CD4-positive, alpha-beta T cell (primary cell): ENCODE results near the gene CMIP. TPM values are rescaled to one million over a fixed set of nuclear protein-coding genes. Genes with fewer than 3 reads are reported as not detected.

Experiments used
- ATAC-seq: fragments of 200-7000 bp; cut with Tn5 transposase; one replicate; pipeline ENCODE4 v1.10.0; 2022; ENCODE audit warnings: mild to moderate bottlenecking; ENCODE audit not compliant: poor library complexity
- CTCF ChIA-PET: fragments of 350-600 bp; sonication (Branson Sonifier 250); formaldehyde crosslinking; loops from one replicate; lab custom pipeline; 2021; ENCODE audit warnings: antibody characterized with exemption, inconsistent platforms; lab: Charles Lee
- POLR2A ChIA-PET: fragments of 350-600 bp; sonication (Branson Sonifier 250); formaldehyde crosslinking; loops from one replicate; lab custom pipeline; 2021; ENCODE audit warnings: antibody characterized with exemption, inconsistent platforms; lab: Charles Lee
- DNase-seq, 14 experiments: peaks; one replicate each; pipeline ENCODE4 v3.0.0-alpha.2; 2013 to 2020; ENCODE audit warnings: mixed read lengths in 2 of 14
- H3K27ac ChIP-seq, 2 donors: one replicate each; pipeline versions ENCODE4 v1.5.1 to v1.7.0; 2013; ENCODE audit warnings: low read length in 2 of 2, low read depth in 1 of 2, mild to moderate bottlenecking in 1 of 2
- H3K27me3 ChIP-seq, 2 experiments: 1 replicate in 1 of 2; 2 replicates in 1 of 2; pipeline versions ENCODE4 v1.6.1 to v1.7.0; 2013; ENCODE audit warnings: low read length in 2 of 2, control low read depth in 1 of 2, mild to moderate bottlenecking in 1 of 2, moderate library complexity in 1 of 2; ENCODE audit not compliant: insufficient read depth in 2 of 2, control insufficient read depth in 1 of 2
- H3K36me3 ChIP-seq: one replicate; pipeline ENCODE4 v1.6.1; 2013; ENCODE audit warnings: low read length, control low read depth; ENCODE audit not compliant: insufficient read depth
- H3K4me1 ChIP-seq: one replicate; pipeline ENCODE4 v1.6.1; 2013; ENCODE audit warnings: low read length, control low read depth; ENCODE audit not compliant: insufficient read depth
- H3K4me3 ChIP-seq: one replicate; pipeline ENCODE4 v1.5.1; 2013; ENCODE audit warnings: mild to moderate bottlenecking, low read length, moderate library complexity
- H3K9me3 ChIP-seq, 2 experiments: 1 replicate in 1 of 2; 2 replicates in 1 of 2; pipeline versions ENCODE4 v1.6.1 to v1.7.0; 2013; ENCODE audit warnings: low read length in 2 of 2, mild to moderate bottlenecking in 2 of 2, control low read depth in 1 of 2, moderate library complexity in 1 of 2; ENCODE audit not compliant: control insufficient read depth in 1 of 2, insufficient read depth in 1 of 2
- H3K27ac Mint-ChIP-seq: one replicate; pipeline ENCODE4 v1.8.0; 2020; ENCODE audit warnings: mixed read lengths
- H3K27me3 Mint-ChIP-seq: one replicate; pipeline ENCODE4 v1.8.0; 2021; ENCODE audit warnings: mixed read lengths
- H3K36me3 Mint-ChIP-seq: one replicate; pipeline ENCODE4 v1.8.0; 2021; ENCODE audit warnings: low read depth, mixed read lengths
- H3K4me1 Mint-ChIP-seq: one replicate; pipeline ENCODE4 v1.8.0; 2021; ENCODE audit warnings: low read depth, mixed read lengths
- H3K4me3 Mint-ChIP-seq: one replicate; pipeline ENCODE4 v1.8.0; 2020; ENCODE audit warnings: mild to moderate bottlenecking, mixed read lengths
- H3K9me3 Mint-ChIP-seq: one replicate; pipeline ENCODE4 v1.8.0; 2020; ENCODE audit warnings: mixed read lengths
- intact Hi-C, 2 experiments: fragments of 100-400 bp; cut with DNase I in 1 of 2; cut with micrococcal nuclease in 1 of 2; formaldehyde crosslinking; loops; one replicate each; pipeline versions ENCODE4 v1.15.1 to v1.9.0; 2023 to 2025; cut with DNase I, micrococcal nuclease
- total RNA-seq, 174 experiments: library from RNA in 2 of 174; stranded (reverse) in 2 of 174; gene quantifications; one replicate each; pipeline ENCODE4 v1.2.3 and lab custom pipeline; 2021 to 2026
- TF ChIP-seq, protein P1 (sequence below): fragments of 200-600 bp; IDR thresholded peaks from one replicate; pipeline ENCODE4 v1.8.0; 2022; ENCODE audit warnings: antibody characterized with exemption, mild to moderate bottlenecking

CMIP gene
- total RNA-seq, 2 experiments from 2014 or later: 33.5 to 35.3 TPM

DNA sequence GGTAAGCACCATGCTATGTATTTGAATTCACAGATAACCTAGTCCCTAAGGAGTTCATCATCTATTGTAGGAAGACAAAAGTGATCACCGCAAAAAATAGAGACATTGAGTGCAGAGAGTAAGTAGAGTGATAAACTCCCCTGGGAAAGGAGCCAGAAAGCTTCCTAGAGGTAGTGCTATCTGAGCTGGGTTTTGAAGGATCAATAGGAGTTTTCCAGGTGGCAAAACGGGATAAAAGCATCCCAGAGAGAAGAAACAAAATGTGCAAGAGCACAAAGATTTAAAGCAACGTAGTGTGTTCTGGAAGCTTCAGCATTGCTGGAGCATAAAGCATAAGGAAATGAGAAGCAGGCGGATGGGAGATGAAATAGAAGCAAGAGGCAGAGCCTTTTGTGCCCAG, 213.8 kb downstream of the CMIP start:
- peak overlapping the region; percentile 16 for H3K27ac Mint-ChIP-seq
- no peaks in the 10 kb centered on the region for H3K9me3 Mint-ChIP-seq
- H3K27me3 Mint-ChIP-seq: no peaks in the 10 kb centered on the region
- Histone ChIP-seq H3K27me3 (no peaks in the 10 kb centered on the region), H3K36me3 (peaks cover 55% of the 10 kb centered on the region), H3K4me3 (no peak overlapping the region), H3K9me3 (no peaks in the 10 kb centered on the region), H3K4me1 (no peaks in the 10 kb centered on the region), H3K27ac (no peak overlapping the region)
- ATAC-seq (no peak), DNase-seq (no peak)
- TF ChIP-seq, protein P1, sequence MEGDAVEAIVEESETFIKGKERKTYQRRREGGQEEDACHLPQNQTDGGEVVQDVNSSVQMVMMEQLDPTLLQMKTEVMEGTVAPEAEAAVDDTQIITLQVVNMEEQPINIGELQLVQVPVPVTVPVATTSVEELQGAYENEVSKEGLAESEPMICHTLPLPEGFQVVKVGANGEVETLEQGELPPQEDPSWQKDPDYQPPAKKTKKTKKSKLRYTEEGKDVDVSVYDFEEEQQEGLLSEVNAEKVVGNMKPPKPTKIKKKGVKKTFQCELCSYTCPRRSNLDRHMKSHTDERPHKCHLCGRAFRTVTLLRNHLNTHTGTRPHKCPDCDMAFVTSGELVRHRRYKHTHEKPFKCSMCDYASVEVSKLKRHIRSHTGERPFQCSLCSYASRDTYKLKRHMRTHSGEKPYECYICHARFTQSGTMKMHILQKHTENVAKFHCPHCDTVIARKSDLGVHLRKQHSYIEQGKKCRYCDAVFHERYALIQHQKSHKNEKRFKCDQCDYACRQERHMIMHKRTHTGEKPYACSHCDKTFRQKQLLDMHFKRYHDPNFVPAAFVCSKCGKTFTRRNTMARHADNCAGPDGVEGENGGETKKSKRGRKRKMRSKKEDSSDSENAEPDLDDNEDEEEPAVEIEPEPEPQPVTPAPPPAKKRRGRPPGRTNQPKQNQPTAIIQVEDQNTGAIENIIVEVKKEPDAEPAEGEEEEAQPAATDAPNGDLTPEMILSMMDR: no peak
- peaks cover 71% of the 10 kb centered on the region for H3K36me3 Mint-ChIP-seq
- no peaks in the 10 kb centered on the region for H3K4me1 Mint-ChIP-seq
- no peak overlapping the region for H3K4me3 Mint-ChIP-seq
- intact Hi-C loops: no loop called here
- CTCF ChIA-PET: no interaction called here
- POLR2A ChIA-PET: no interaction called here

GRCh38 chr16:81659249-81659648, 214.6 kb downstream of the CMIP start:
- Mint-ChIP-seq H3K4me1 (no peaks in the 10 kb centered on the region), H3K4me3 (no peak overlapping the region), H3K27me3 (no peaks in the 10 kb centered on the region), H3K27ac (peak overlapping the region; percentile 27), H3K9me3 (no peaks in the 10 kb centered on the region), H3K36me3 (peaks cover 76% of the 10 kb centered on the region)
- TF ChIP-seq, protein P1: no peak
- Histone ChIP-seq H3K36me3 (peaks cover 58% of the 10 kb centered on the region), H3K27ac (no peak overlapping the region), H3K4me3 (no peak overlapping the region), H3K9me3 (no peaks in the 10 kb centered on the region), H3K4me1 (no peaks in the 10 kb centered on the region), H3K27me3 (no peaks in the 10 kb centered on the region)
- ATAC-seq (no peak), DNase-seq (no peak)
- CTCF ChIA-PET: interaction anchor here (1.1 kb wide), 1 partner anchor 71 kb away, joined by 3 read pairs; no protein-coding TSS in a partner anchor
- intact Hi-C loops: no loop called here
- POLR2A ChIA-PET: no interaction called here

- TF ChIP-seq, protein P1: no peak
- peaks cover 78% of the 10 kb centered on the region for H3K36me3 Mint-ChIP-seq
- no peaks in the 10 kb centered on the region for H3K9me3 Mint-ChIP-seq
- Histone ChIP-seq H3K36me3 (peaks cover 62% of the 10 kb centered on the region), H3K4me3 (no peak overlapping the region), H3K27me3 (no peaks in the 10 kb centered on the region), H3K27ac (no peak overlapping the region), H3K4me1 (no peaks in the 10 kb centered on the region), H3K9me3 (no peaks in the 10 kb centered on the region)
- H3K27ac Mint-ChIP-seq: no peak overlapping the region
- H3K4me1 Mint-ChIP-seq: no peaks in the 10 kb centered on the region
- intact Hi-C loops: loop anchor here in 1 of 2 experiments (5.0 kb wide), 1 partner anchor 39 kb away; no protein-coding TSS in a partner anchor
- ATAC-seq: no peak
- no peaks in the 10 kb centered on the region for H3K27me3 Mint-ChIP-seq
- H3K4me3 Mint-ChIP-seq: no peak overlapping the region
- ChIA-PET POLR2A (no interaction called here), CTCF (no interaction called here)
- DNase-seq: no peak
Observed at GRCh38 chr16:81661082-81661481, 216.5 kb downstream of the CMIP start.
